WTC11 (cell line): Measurements from ENCODE around the gene DYNC2LI1. TPM values are rescaled to one million over a fixed set of nuclear protein-coding genes. Genes with fewer than 3 reads are reported as not detected.

Experiments
- ATF3 ChIP-seq: sonication (generic); formaldehyde crosslinking; conservative IDR thresholded peaks from 2 replicates; pipeline ENCODE4 v1.8.1; 2022; ENCODE audit warnings: mild to moderate bottlenecking, missing genetic modification reagents
- HMGA2 ChIP-seq: fragments of 250-450 bp; sonication (Bioruptor Pico); IDR thresholded peaks from 2 replicates; pipeline ENCODE4 v1.4.0; 2021; ENCODE audit warnings: mild to moderate bottlenecking, moderate library complexity
- ZBTB43 ChIP-seq: sonication (generic); formaldehyde crosslinking; IDR thresholded peaks from 2 replicates; pipeline ENCODE4 v1.8.1; 2023; ENCODE audit warnings: mild to moderate bottlenecking, missing genetic modification reagents
- ZSCAN18 ChIP-seq: fragments of 250-450 bp; sonication (Bioruptor Pico); IDR thresholded peaks from 2 replicates; pipeline ENCODE4 v2.1.2; 2022; ENCODE audit warnings: mild to moderate bottlenecking, moderate library complexity
- total RNA-seq: library from RNA; stranded (reverse); gene quantifications from 3 replicates; pipeline ENCODE4 v1.2.3, GENCODE V29; 2021

The DYNC2LI1 gene
- total RNA-seq, 1 experiment from 2014 or later = 7.0 TPM

GRCh38 chr2:43855292-43855691 lies 81.5 kb downstream of the DYNC2LI1 start (continued):
- TF ChIP-seq ATF3 (CRISPR knock-in tag) (no peak), ZBTB43 (CRISPR knock-in tag) (no peak), HMGA2 (CRISPR knock-in tag) (no peak), ZSCAN18 (CRISPR knock-in tag) (no peak)
- TF ChIP-seq, all 79 proteins: peak for 0

Other genes with a start within 250 kb of the DYNC2LI1 start
- gene THADA, start 178.0 kb upstream of the DYNC2LI1 start, total RNA-seq = 20.6 to 27.5 TPM (median 21.7 TPM) in 3 replicates
- gene PLEKHH2, start 136.8 kb upstream of the DYNC2LI1 start, total RNA-seq = 5.8 to 7.1 TPM (median 7.0 TPM) in 3 replicates
- 0.16 to 0.46 TPM (median 0.44 TPM) in 3 replicates for gene C1GALT1C1L, start 97.6 kb upstream of the DYNC2LI1 start, total RNA-seq
- gene ABCG5, start 64.8 kb downstream of the DYNC2LI1 start, total RNA-seq = not detected in 3 replicates
- 0.23 to 0.25 TPM in 2 of 3 replicates, not detected in the other for gene ABCG8, start 64.9 kb downstream of the DYNC2LI1 start, total RNA-seq
- gene LRPPRC, start 221.9 kb downstream of the DYNC2LI1 start, total RNA-seq = 220 to 253 TPM (median 228 TPM) in 3 replicates